ENCODE measurements around the gene E4F1. TPM values are rescaled to one million over a fixed set of nuclear protein-coding genes. Genes with fewer than 3 reads are reported as not detected.

The E4F1 gene
- total and polyA plus RNA-seq, 5 experiments from 2014 or later = 8.7 to 41.2 (median 19.2) TPM

DNA sequence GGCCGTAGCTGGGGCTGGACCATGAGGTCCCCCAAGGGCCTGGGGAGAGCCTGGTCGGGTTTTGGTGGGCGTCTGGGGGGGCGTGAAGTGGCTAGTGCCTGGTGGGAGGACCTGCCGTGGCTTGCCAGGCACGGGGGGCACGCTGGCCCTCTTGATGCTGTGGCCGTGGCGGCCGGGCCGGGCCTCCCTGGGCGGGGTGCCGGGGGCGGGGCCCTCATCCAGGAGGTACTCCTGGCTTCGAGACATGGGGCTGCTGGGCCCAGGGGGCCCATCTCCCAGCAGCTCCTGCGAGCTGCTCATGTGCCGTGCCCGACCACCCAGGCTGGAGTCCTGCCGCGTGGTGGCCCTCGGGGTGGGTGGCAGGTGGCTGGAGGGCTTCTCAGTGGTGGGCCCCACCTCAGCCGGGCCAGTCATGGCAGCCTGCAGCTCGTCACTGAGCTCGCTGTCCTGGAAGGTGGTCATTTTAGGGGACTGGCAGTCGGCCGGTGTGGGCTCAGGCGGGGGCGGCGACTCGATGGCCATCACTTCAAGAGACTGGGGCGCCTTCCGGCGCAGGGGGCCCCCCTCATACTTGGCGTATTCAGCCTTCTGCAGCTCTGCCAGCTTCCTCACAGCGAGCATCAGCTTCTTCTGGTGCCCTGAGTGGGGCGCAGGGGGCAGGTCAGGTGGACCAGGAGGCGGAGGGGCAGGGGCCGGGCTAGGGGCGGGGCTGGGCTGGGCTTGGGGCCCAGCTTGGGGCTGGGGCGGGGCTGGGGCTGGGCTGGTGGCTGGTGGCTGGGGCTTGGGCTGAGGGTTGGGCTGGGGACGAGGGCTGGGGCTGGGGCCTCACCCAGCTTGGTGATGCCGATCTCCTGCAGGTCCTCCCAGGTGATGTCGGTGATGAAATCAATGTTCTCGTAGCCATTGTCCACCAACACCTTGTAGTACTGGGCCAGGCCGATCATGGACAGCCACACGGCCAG is 42.1 kb upstream of the E4F1 start:
- ATAC-seq (no peak), DNase-seq (no peak)
- Mint-ChIP-seq H3K27me3 (peaks cover 0 to 1% (median 0%) of the 10 kb centered on the region in 5 donors), H3K27ac (no peak overlapping the region), H3K4me1 (peaks cover 0 to 6% (median under 1%) of the 10 kb centered on the region in 4 donors), H3K9me3 (no peaks in the 10 kb centered on the region), H3K36me3 (no peaks in the 10 kb centered on the region), H3K4me3 (no peak overlapping the region)
- POLR2A ChIA-PET = interaction anchor here (0.6 kb wide), 1 partner anchor 11 kb away, joined by 3 read pairs; no protein-coding TSS in a partner anchor

DNA sequence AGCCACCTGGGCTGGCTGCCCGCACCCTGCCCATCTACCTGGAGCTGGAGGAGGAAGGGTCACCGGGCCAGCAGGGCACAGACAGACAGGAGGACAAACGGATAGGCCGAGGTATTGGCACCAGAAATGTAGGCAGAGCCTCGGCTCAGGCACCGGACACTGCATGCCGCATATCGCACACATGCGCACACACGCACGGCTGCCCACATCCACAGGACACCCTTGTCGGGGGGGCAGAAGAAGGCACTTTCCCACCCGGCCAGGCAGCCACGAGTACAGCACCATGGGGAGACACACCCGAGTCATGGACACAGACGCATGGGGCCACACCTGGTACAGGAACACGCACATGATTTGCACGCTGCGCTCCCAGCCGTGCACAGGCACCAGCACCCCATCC is 41.4 kb upstream of the E4F1 start:
- no peak for DNase-seq
- Mint-ChIP-seq H3K4me1 (peaks cover 0 to 6% (median under 1%) of the 10 kb centered on the region in 4 donors), H3K4me3 (no peak overlapping the region), H3K27ac (no peak overlapping the region), H3K9me3 (no peaks in the 10 kb centered on the region), H3K36me3 (no peaks in the 10 kb centered on the region), H3K27me3 (peaks cover 0 to 1% (median 0%) of the 10 kb centered on the region in 5 donors)
- ATAC-seq = no peak
- POLR2A ChIA-PET = interaction anchor here (0.6 kb wide), 1 partner anchor 10 kb away, joined by 3 read pairs; no protein-coding TSS in a partner anchor

DNA sequence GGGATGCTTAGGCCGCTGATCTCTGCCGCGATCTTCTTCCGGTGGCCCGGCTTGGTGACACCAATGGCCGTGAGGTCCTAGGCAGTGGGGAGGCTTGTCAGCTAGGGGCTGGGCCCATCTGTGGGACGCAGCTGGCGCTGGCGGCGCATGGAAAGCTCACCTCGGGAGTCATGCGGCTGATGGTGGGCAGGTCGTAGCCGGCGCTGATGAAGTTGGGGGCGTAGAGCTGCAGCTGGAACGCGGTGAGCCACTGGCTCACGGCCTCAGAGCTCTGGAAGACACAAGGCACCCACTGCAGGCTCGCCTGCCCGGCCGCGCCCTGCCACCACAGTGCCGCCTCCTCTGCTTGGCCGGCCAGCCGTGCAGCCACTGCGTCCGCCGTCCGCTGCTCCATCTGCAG is 39.7 kb upstream of the E4F1 start:
- no peak overlapping the region for H3K27ac Mint-ChIP-seq
- peaks cover 0 to 1% (median 0%) of the 10 kb centered on the region in 5 donors for H3K27me3 Mint-ChIP-seq
- POLR2A ChIA-PET = no interaction called here
- ATAC-seq = no peak
- no peaks in the 10 kb centered on the region for H3K36me3 Mint-ChIP-seq
- H3K4me1 Mint-ChIP-seq = peaks cover 0 to 6% (median under 1%) of the 10 kb centered on the region in 4 donors
- H3K4me3 Mint-ChIP-seq = no peak overlapping the region
- no peaks in the 10 kb centered on the region for H3K9me3 Mint-ChIP-seq
- DNase-seq = no peak

DNA sequence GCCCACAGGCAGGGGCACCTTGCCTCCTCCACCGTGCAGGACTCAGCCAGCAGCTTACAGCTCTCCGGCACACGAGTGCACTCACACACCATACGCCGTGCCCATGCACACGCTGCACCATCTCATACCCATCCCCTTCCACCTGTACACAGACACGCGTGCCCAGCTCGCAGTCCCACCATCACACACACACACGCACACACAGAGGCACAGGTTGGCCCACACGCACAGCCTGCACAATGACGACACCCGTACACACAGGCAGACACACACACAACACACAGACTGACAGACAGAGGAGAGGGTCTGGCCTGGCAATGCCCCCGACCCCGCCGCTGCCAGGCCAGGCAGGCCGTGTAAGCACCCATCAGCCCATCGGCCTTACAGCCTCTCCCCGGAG is 39.0 kb upstream of the E4F1 start:
- ATAC-seq (no peak), DNase-seq (no peak)
- Mint-ChIP-seq H3K36me3 (no peaks in the 10 kb centered on the region), H3K4me1 (peaks cover 0 to 6% (median under 1%) of the 10 kb centered on the region in 4 donors), H3K4me3 (no peak overlapping the region), H3K27me3 (peaks cover 0 to 1% (median 0%) of the 10 kb centered on the region in 5 donors), H3K9me3 (no peaks in the 10 kb centered on the region), H3K27ac (no peak overlapping the region)
- POLR2A ChIA-PET = no interaction called here

DNA sequence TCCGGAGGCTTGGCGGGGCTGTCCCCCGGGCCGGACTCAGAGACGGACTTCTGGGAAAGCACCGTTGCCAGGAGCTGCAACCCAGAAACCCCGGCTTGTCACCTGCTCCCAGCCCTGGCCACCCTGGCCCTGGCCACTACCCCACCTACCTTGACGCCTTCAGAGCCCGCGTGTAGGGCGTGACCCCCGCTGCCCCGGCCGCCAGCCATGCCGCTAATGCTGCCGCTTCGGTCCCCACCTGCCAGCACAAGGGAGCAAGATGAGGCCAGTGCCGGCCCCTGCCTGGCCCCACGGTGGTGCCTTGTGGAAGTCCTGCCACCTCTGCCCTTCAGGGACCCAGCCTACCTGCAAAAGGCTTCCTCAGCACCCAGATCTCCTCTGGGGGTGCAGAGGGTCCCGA is 38.4 kb upstream of the E4F1 start:
- Mint-ChIP-seq H3K4me1 (peaks cover 0 to 6% (median under 1%) of the 10 kb centered on the region in 4 donors), H3K27me3 (peaks cover 0 to 1% (median 0%) of the 10 kb centered on the region in 5 donors)
- POLR2A ChIA-PET = no interaction called here

DNA sequence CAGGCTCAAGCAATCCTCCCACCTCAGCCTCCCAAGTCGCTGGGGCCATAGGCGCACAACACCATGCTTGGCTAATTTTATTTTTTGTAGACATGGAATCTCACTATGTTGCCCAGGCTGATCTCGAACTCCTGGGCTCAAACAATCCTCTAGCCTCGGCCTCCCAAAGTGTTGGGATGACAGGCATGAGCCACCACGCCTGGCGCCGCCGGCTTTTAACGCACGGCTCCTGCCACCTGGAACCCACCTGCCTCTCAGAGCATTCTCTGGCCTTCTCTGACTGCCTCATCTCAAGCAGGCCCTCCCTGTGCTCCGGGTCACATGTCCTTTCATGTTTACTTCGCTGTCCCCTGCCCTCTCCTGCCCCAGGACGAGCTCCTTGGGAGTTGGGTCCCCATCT is 37.3 kb upstream of the E4F1 start:
- no peaks in the 10 kb centered on the region for H3K36me3 Mint-ChIP-seq
- ATAC-seq (no peak), DNase-seq (no peak)
- H3K4me3 Mint-ChIP-seq = no peak overlapping the region
- H3K27me3 Mint-ChIP-seq = peaks cover 0 to 1% (median 0%) of the 10 kb centered on the region in 5 donors
- H3K9me3 Mint-ChIP-seq = no peaks in the 10 kb centered on the region
- H3K27ac Mint-ChIP-seq = peak overlapping the region in 1 of 10 donors; percentile 56
- H3K4me1 Mint-ChIP-seq = peaks cover 0 to 6% (median under 1%) of the 10 kb centered on the region in 4 donors
- POLR2A ChIA-PET = no interaction called here

More for the DNA sequence above, 38.4 kb upstream of the E4F1 start:
- Mint-ChIP-seq H3K27ac (no peak overlapping the region), H3K4me3 (no peak overlapping the region), H3K9me3 (no peaks in the 10 kb centered on the region), H3K36me3 (no peaks in the 10 kb centered on the region)
- DNase-seq (no peak), ATAC-seq (no peak)

DNA sequence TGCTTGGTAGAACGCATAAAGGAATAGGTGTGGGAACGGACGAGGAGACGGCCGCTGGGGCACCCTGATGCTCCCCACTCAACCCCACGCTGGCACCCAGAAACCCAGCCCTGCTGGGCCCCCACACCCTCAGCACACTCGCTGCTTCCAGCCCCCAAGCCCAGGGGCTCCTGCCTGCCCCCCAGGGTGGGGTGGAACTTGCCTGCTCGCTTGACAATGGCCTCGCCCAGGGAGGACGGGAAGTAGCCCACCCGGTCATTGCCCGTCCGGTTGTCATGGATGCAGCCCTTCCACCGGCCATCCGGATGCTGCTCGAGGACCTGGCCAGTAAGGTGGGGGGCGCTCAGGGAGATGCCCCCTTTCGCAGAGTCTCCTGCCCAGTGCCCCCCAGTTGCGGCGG is 36.9 kb upstream of the E4F1 start:
- Mint-ChIP-seq H3K27me3 (peaks cover 0 to 1% (median 0%) of the 10 kb centered on the region in 5 donors), H3K4me3 (no peak overlapping the region), H3K4me1 (peaks cover 0 to 6% (median under 1%) of the 10 kb centered on the region in 4 donors), H3K36me3 (no peaks in the 10 kb centered on the region), H3K9me3 (no peaks in the 10 kb centered on the region), H3K27ac (no peak overlapping the region)
- POLR2A ChIA-PET = no interaction called here
- no peak for ATAC-seq
- no peak for DNase-seq

DNA sequence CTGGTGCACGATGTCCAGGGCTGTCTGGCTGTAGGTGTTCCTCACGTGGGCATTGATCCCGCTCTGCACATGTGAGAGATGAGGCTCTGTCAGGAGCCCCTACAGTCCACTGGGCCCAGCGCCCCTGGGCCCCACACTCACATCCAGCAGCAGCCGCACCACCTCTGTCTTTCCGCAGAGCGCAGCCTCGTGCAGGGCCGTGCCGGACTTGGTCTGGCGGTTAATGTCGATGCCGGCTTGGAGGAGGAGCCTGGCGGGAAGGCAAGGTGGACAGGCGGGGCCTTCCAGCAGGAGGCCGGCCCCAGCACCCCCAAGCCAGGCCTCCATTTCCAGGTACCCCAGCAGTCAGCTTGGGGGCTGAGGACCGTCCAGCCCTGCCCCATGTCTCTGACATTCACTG is 36.2 kb upstream of the E4F1 start:
- POLR2A ChIA-PET = interaction anchor here (1.1 kb wide), 1 partner anchor 18 kb away, joined by 3 read pairs; the partner anchor contains the start of gene MLST8
- DNase-seq (no peak), ATAC-seq (no peak)
- Mint-ChIP-seq H3K36me3 (no peaks in the 10 kb centered on the region), H3K4me3 (no peak overlapping the region), H3K27me3 (peaks cover 0 to 1% (median 0%) of the 10 kb centered on the region in 5 donors), H3K4me1 (peaks cover 0 to 2% (median under 1%) of the 10 kb centered on the region in 4 donors), H3K9me3 (no peaks in the 10 kb centered on the region), H3K27ac (no peak overlapping the region)

DNA sequence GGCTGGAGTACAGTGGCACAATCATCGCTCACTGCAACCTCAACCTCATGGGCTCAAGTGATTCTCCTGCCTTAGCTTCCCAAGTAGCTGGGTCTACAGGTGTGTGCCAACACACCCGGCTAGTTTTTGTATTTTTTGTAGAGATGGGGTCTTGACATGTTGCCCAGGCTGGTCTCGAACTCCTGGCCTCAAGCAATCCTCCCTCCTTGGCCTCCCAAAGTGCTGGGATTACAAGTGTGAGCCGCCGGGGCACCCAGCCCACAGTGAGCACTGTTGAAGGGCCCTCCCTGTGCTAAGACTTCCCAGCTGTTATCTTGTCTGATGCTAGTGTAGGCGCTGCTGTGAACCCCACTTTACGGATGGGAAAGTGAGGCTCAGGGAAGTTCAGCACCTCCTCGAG is 35.0 kb upstream of the E4F1 start:
- Mint-ChIP-seq H3K4me1 (no peaks in the 10 kb centered on the region), H3K36me3 (no peaks in the 10 kb centered on the region), H3K4me3 (no peak overlapping the region), H3K9me3 (no peaks in the 10 kb centered on the region), H3K27me3 (peaks cover 0 to 1% (median 0%) of the 10 kb centered on the region in 5 donors), H3K27ac (no peak overlapping the region)
- DNase-seq = no peak
- POLR2A ChIA-PET = interaction anchor here (0.7 kb wide), 1 partner anchor 423 kb away, joined by 3 read pairs; no protein-coding TSS in a partner anchor
- ATAC-seq = no peak

DNA sequence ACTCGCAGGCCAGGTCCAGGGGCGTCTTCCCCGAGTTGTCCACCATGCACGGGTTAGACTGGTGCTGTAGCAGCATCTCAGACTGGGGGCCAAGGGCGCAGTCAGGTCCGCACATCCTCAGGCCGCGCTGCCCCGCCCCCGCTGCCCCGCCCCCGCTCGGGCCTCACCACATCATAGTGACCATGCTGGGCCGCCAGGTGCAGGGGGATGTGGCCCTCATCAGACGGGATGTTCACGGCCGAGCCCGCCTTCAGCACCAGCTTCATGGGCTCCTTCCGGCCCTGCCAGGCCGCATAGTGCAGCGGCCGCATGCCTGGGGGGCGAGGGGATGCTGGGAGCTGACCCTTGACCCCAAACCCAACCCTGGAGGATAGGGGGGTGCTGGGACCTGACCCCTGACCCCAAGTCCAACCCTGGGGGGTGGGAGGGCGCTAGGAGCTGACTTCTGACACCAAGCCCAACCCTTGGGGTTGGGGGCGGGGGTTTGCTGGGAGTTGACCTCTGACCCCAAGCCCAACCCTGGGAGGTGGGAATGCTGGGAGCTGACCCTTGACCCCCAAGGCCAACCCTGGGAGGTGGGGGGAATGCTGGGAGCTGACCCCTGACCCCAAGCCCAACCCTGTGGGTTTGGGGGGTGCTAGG is 34.0 kb upstream of the E4F1 start:
- Mint-ChIP-seq H3K36me3 (no peaks in the 10 kb centered on the region), H3K4me3 (no peak overlapping the region), H3K9me3 (no peaks in the 10 kb centered on the region), H3K4me1 (no peaks in the 10 kb centered on the region), H3K27ac (no peak overlapping the region), H3K27me3 (peaks cover 0 to under 1% (median 0%) of the 10 kb centered on the region in 5 donors)
- POLR2A ChIA-PET = no interaction called here
- DNase-seq (no peak), ATAC-seq (no peak)

DNA sequence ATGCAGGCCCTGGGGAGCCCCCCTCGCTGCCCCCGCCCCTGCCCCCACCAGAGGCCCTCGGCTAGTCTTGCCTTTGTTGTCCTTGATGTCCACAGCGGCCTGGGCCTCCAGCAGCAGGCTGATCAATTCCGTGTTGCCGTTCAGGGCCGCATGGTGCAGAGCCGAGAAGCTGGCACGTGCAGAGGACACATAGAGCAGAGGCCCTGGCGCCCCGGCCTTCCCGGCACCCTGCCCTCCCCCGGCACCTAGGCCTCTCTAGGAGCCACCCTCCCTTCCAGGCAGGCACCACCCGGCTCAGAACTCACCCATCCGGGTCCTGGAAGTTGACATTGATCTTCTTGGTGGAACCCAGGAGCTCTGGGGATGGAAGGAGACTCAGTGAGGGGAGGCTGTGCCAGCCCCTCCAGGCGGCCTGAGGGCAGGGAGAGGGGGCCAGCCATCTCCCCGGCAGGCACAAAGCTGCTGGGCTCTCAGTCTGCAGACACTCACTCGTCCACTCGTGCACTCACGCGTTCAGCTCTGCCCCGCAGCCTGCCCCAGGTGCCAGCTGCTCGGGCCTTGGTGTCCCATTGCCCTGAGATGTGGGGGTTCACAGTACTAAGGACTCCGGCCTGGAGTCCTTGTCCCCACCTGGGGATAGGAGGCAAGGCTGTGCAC is 33.3 kb upstream of the E4F1 start:
- H3K9me3 Mint-ChIP-seq = no peaks in the 10 kb centered on the region
- POLR2A ChIA-PET = no interaction called here
- H3K36me3 Mint-ChIP-seq = no peaks in the 10 kb centered on the region
- H3K27ac Mint-ChIP-seq = no peak overlapping the region
- H3K27me3 Mint-ChIP-seq = peaks cover 0 to 5% (median 4%) of the 10 kb centered on the region in 5 donors
- H3K4me1 Mint-ChIP-seq = peaks cover 2 to 5% (median 5%) of the 10 kb centered on the region in 4 donors
- no peak overlapping the region for H3K4me3 Mint-ChIP-seq
- DNase-seq (no peak), ATAC-seq (no peak)

DNA sequence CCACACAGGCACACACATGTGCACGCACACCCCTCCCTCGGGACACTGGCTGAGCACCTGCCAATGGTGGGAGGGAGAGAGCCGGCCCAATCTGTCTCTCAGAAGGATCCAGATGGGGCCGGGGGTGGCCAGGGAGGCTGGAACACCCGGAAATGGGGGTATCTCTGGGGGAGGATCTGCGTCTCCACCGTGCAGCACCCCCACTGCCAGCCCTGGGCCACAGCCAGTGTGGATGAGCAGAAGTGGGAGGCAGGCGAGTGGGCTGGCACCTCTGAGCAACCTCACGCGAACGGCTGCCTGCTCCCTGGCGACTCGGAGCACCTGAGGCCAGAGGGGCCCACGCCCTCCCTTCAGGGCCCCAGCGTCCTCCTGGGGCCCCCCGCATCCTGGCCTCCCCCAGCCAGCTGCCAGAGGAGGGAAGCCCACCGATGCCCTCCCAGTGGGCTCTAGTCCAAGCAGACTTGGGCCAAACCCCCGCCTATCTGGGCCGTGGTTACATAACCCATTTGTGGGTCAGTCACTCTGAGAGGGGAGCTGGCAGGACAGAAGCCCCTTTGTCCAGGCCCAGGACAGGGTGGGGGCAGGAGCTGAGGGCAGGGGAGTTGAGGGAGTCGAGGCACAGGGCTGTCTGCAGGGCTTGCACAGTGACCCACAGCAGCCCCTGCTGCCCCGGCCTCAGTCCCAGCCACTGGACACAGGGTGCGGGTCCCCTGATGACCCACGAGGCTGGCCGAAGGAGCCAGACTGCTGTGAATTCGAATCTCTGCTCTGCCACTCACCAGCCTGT is 32.5 kb upstream of the E4F1 start:
- no peak for ATAC-seq
- H3K9me3 Mint-ChIP-seq = no peaks in the 10 kb centered on the region
- H3K4me1 Mint-ChIP-seq = peaks cover 2 to 10% (median 7%) of the 10 kb centered on the region in 4 donors
- H3K27me3 Mint-ChIP-seq = peaks cover 0 to 5% (median 4%) of the 10 kb centered on the region in 5 donors
- no peak for DNase-seq
- H3K4me3 Mint-ChIP-seq = no peak overlapping the region
- no peaks in the 10 kb centered on the region for H3K36me3 Mint-ChIP-seq
- H3K27ac Mint-ChIP-seq = no peak overlapping the region
- POLR2A ChIA-PET = interaction anchor here (1.2 kb wide), 1 partner anchor 24 kb away, joined by 3 read pairs; the partner anchor contains the start of gene PGP
